ENCODE measurements around the gene B3GNT3.
"Not testable (repeated sequence)": the region's sequence is repeated elsewhere in the genome, so short reads cannot be mapped to it uniquely, and the experiment has no call there.

DNA sequence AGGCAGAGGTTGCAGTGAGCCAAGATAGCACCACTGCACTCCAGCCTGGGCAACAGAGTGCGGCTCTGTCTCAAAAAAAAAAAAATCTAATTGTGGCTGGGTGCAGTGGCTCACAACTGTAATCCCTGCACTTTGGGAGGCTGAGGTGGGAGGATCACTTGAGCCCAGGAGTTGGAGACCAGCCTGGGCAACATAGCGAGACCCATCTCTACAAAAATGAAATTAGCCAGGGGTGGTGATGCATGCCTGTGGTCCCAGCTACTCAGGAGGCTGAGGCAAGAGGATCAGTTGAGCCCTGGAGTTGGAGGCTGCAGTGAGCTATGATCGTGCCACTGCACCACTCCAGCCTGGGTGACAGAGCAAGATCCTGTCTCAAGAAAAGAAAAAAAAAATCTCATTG is 3.7 kb downstream of the B3GNT3 start:
- not testable (repeated sequence) for TF ChIP-seq CTCF (IDR thresholded peaks at IDR 0.05 in 8 of 11, conservative IDR thresholded peaks at IDR 0.05 in 3 of 11); POLR2A (IDR thresholded peaks at IDR 0.05)

Data from spleen (tissue), 7 donors.